ENCODE results near the gene PRSS2.

GRCh38 chr7:142749218-142749993 lies 21.4 kb upstream of the PRSS2 start, which contains the start of gene PRSS1:
- TF ChIP-seq, protein P1, sequence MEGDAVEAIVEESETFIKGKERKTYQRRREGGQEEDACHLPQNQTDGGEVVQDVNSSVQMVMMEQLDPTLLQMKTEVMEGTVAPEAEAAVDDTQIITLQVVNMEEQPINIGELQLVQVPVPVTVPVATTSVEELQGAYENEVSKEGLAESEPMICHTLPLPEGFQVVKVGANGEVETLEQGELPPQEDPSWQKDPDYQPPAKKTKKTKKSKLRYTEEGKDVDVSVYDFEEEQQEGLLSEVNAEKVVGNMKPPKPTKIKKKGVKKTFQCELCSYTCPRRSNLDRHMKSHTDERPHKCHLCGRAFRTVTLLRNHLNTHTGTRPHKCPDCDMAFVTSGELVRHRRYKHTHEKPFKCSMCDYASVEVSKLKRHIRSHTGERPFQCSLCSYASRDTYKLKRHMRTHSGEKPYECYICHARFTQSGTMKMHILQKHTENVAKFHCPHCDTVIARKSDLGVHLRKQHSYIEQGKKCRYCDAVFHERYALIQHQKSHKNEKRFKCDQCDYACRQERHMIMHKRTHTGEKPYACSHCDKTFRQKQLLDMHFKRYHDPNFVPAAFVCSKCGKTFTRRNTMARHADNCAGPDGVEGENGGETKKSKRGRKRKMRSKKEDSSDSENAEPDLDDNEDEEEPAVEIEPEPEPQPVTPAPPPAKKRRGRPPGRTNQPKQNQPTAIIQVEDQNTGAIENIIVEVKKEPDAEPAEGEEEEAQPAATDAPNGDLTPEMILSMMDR (IDR thresholded peaks at IDR 0.05; ENCODE audit: insufficient read depth, low read length): no peak
- TF ChIP-seq POLR2AphosphoS5 (IDR thresholded peaks at IDR 0.05; ENCODE audit: low read depth): no peak
- TF ChIP-seq GABPA (IDR thresholded peaks at IDR 0.05; ENCODE audit: low read depth): no peak
- TF ChIP-seq, protein P2, sequence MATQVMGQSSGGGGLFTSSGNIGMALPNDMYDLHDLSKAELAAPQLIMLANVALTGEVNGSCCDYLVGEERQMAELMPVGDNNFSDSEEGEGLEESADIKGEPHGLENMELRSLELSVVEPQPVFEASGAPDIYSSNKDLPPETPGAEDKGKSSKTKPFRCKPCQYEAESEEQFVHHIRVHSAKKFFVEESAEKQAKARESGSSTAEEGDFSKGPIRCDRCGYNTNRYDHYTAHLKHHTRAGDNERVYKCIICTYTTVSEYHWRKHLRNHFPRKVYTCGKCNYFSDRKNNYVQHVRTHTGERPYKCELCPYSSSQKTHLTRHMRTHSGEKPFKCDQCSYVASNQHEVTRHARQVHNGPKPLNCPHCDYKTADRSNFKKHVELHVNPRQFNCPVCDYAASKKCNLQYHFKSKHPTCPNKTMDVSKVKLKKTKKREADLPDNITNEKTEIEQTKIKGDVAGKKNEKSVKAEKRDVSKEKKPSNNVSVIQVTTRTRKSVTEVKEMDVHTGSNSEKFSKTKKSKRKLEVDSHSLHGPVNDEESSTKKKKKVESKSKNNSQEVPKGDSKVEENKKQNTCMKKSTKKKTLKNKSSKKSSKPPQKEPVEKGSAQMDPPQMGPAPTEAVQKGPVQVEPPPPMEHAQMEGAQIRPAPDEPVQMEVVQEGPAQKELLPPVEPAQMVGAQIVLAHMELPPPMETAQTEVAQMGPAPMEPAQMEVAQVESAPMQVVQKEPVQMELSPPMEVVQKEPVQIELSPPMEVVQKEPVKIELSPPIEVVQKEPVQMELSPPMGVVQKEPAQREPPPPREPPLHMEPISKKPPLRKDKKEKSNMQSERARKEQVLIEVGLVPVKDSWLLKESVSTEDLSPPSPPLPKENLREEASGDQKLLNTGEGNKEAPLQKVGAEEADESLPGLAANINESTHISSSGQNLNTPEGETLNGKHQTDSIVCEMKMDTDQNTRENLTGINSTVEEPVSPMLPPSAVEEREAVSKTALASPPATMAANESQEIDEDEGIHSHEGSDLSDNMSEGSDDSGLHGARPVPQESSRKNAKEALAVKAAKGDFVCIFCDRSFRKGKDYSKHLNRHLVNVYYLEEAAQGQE (IDR thresholded peaks at IDR 0.05; ENCODE audit: insufficient replicate concordance, low read depth): no peak
